ENCODE measurements around the gene TP53BP2. TPM values are rescaled to one million over a fixed set of nuclear protein-coding genes. Genes with fewer than 3 reads are reported as not detected.

Gene TP53BP2
- total RNA-seq, 4 donors from 2014 or later = 25.6 to 66.7 (median 50.8) TPM

DNA sequence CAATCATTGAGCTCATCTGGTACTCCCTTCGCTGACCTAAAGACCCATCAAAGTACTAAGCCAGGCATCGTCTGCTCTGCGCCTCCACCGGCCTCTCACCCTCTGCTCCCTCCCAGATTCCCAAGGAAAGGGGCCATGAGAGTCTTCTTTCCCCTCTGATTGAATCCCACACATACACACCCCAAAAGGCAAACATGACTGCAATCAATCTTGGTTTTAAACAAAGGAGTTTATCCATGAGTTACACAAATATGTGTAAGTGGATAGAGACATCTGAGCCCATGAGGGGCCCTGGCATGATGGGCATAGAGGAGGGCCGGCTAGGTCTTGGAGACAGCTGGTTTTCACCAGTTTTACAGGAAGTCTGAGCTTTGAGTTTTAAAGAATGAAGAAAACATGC is 82.5 kb downstream of the TP53BP2 start:
- Histone ChIP-seq H3K27me3 (no peaks in the 10 kb centered on the region), H3K27ac (no peak overlapping the region), H3K9me3 (no peaks in the 10 kb centered on the region), H3K4me3 (no peak overlapping the region), H3K4me1 (no peaks in the 10 kb centered on the region), H3K36me3 (no peaks in the 10 kb centered on the region)
- no peak for TF ChIP-seq POLR2A (IDR thresholded peaks at IDR 0.05)
- TF ChIP-seq, protein P1, sequence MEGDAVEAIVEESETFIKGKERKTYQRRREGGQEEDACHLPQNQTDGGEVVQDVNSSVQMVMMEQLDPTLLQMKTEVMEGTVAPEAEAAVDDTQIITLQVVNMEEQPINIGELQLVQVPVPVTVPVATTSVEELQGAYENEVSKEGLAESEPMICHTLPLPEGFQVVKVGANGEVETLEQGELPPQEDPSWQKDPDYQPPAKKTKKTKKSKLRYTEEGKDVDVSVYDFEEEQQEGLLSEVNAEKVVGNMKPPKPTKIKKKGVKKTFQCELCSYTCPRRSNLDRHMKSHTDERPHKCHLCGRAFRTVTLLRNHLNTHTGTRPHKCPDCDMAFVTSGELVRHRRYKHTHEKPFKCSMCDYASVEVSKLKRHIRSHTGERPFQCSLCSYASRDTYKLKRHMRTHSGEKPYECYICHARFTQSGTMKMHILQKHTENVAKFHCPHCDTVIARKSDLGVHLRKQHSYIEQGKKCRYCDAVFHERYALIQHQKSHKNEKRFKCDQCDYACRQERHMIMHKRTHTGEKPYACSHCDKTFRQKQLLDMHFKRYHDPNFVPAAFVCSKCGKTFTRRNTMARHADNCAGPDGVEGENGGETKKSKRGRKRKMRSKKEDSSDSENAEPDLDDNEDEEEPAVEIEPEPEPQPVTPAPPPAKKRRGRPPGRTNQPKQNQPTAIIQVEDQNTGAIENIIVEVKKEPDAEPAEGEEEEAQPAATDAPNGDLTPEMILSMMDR (IDR thresholded peaks at IDR 0.05) = no peak
- intact Hi-C loops (cut with DNase I; ENCODE audit: low total_unique reads) = no loop called here
- no peak for DNase-seq

DNA sequence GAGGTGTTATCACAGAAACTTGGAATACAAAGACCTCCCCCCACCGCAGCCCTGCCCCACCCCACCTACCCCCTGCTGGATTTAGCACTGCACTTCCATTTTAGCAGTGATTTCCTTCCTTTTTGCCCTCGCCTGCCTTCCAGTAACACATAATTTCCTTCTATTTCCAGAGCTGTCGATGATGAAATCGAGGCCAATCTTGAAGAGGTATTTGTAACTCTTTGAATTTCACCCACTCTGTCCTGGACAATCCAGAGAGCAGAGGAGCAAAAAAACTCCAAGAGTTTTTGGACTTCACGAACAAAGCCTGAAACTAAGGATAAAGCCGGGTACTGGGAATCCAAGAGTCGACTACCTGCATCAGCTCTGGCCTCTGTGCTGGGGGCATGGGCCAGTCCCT is 84.3 kb downstream of the TP53BP2 start:
- H3K4me3 ChIP-seq = no peak overlapping the region
- DNase-seq = no peak
- intact Hi-C loops (cut with DNase I; ENCODE audit: low total_unique reads) = no loop called here
- H3K27ac ChIP-seq = no peak overlapping the region
- H3K9me3 ChIP-seq = no peaks in the 10 kb centered on the region
- H3K36me3 ChIP-seq = no peaks in the 10 kb centered on the region
- TF ChIP-seq, protein P1 (IDR thresholded peaks at IDR 0.05) = no peak
- TF ChIP-seq POLR2A (IDR thresholded peaks at IDR 0.05) = no peak
- H3K4me1 ChIP-seq = no peaks in the 10 kb centered on the region
- H3K27me3 ChIP-seq = no peaks in the 10 kb centered on the region

DNA sequence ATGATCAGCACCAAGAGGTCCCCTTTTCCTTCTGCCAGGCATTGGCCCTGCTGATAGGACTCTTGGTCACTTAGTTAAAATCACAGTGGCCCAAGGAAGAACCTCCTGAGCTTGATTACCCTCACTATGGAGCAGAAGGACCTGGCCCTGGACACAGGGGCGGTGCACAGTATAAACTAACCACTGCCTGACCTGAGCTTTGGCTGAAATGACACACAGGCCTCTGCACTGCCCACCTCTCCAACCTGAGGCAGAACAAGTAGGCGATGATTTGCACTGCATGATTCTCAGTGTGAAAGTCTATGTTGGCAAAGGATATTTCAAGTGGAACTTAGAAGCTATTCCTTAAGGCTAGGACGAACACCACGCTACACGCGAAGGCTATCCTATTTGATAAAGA is 84.9 kb downstream of the TP53BP2 start:
- H3K4me3 ChIP-seq = no peak overlapping the region
- no peaks in the 10 kb centered on the region for H3K36me3 ChIP-seq
- no peaks in the 10 kb centered on the region for H3K27me3 ChIP-seq
- no peak for DNase-seq
- intact Hi-C loops (cut with DNase I; ENCODE audit: low total_unique reads) = no loop called here
- no peaks in the 10 kb centered on the region for H3K9me3 ChIP-seq
- TF ChIP-seq, protein P1 (IDR thresholded peaks at IDR 0.05) = no peak
- TF ChIP-seq POLR2A (IDR thresholded peaks at IDR 0.05) = no peak
- no peak overlapping the region for H3K27ac ChIP-seq
- no peaks in the 10 kb centered on the region for H3K4me1 ChIP-seq

DNA sequence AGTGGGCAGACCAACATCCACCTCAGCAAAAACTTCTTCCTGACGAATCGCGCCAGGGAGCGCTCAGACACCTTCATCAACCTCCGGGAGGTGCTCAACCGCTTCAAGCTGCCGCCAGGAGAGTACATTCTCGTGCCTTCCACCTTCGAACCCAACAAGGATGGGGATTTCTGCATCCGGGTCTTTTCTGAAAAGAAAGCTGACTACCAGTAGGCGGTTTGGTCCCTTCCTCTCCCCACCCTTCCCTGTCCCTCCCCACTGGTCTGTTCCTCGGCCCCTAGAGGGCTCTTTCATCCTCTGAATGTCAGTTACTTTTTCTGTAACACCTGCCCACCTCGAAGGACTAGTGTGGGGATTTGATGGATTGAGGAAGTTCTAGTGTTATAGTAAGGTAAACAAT is 86.5 kb downstream of the TP53BP2 start:
- Histone ChIP-seq H3K4me3 (no peak overlapping the region), H3K36me3 (no peaks in the 10 kb centered on the region), H3K4me1 (no peaks in the 10 kb centered on the region), H3K9me3 (no peaks in the 10 kb centered on the region), H3K27me3 (no peaks in the 10 kb centered on the region), H3K27ac (no peak overlapping the region)
- TF ChIP-seq, protein P1 (IDR thresholded peaks at IDR 0.05) = no peak
- no peak for TF ChIP-seq POLR2A (IDR thresholded peaks at IDR 0.05)
- intact Hi-C loops (cut with DNase I; ENCODE audit: low total_unique reads) = no loop called here
- DNase-seq = no peak

DNA sequence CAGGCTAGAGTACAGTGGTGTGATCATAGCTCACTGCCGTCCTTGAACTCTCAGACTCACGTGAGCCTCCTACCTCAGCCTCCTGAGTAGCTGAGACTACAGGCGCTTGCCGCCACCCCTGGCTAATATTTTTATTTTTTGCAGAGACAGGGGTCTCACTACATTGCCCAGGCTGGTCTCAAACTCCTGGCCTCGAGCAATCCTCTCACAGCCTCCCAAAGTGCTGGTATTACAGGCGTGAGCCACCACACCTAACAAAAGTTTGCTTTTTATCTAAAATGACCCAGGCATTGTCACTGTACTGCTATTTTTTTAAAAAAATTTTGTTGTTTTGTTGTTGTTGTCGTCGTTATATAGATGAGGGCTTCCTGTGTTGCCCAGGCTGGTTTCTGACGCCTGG is 87.0 kb downstream of the TP53BP2 start:
- TF ChIP-seq, protein P1 (IDR thresholded peaks at IDR 0.05) = no peak
- TF ChIP-seq POLR2A (IDR thresholded peaks at IDR 0.05) = no peak
- Histone ChIP-seq H3K27ac (no peak overlapping the region), H3K9me3 (no peaks in the 10 kb centered on the region), H3K4me3 (no peak overlapping the region), H3K4me1 (no peaks in the 10 kb centered on the region), H3K27me3 (no peaks in the 10 kb centered on the region), H3K36me3 (no peaks in the 10 kb centered on the region)
- no peak for DNase-seq
- intact Hi-C loops (cut with DNase I; ENCODE audit: low total_unique reads) = no loop called here

Measured in uterus (tissue), 4 donors.